SK-N-SH treated with all-trans-retinoic acid at 6 μM for 48 hours (cell line): ENCODE measurements around the gene DNM2.

Source experiments
- ARNTL ChIP-seq: fragments of 450-650 bp; formaldehyde crosslinking; IDR thresholded peaks from 2 replicates; pipeline ENCODE4 v1.5.0; 2020; ENCODE audit warnings: low read depth, mild to moderate bottlenecking, moderate library complexity, borderline replicate concordance
- BACH2 ChIP-seq: fragments of 250-450 bp; sonication (Bioruptor Pico); IDR thresholded peaks from 2 replicates; pipeline ENCODE4 v1.9.0; 2021; ENCODE audit warnings: mild to moderate bottlenecking, borderline replicate concordance
- CSDC2 ChIP-seq: fragments of 250-450 bp; sonication (Bioruptor Pico); IDR thresholded peaks from 2 replicates; pipeline ENCODE4 v1.5.0; 2020; ENCODE audit warnings: mild to moderate bottlenecking, moderate library complexity
- GLIS3 ChIP-seq: fragments of 250-450 bp; sonication (Bioruptor Pico); IDR thresholded peaks from 2 replicates; pipeline ENCODE4 v1.5.0; 2020; ENCODE audit warnings: mild to moderate bottlenecking, moderate library complexity
- OSR1 ChIP-seq: fragments of 250-450 bp; sonication (Bioruptor Pico); IDR thresholded peaks from 2 replicates; pipeline ENCODE4 v1.8.0; 2022; ENCODE audit warnings: moderate library complexity, mild to moderate bottlenecking, inconsistent platforms
- RARB ChIP-seq: fragments of 250-450 bp; sonication (Bioruptor Pico); IDR thresholded peaks from 2 replicates; pipeline ENCODE4 v1.8.0; 2021; ENCODE audit warnings: mild to moderate bottlenecking, moderate library complexity
- TOX ChIP-seq: fragments of 250-450 bp; sonication (Bioruptor Pico); IDR thresholded peaks from 2 replicates; pipeline ENCODE4 v1.8.0; 2021; ENCODE audit warnings: mild to moderate bottlenecking, moderate library complexity, borderline replicate concordance
- ZNF70 ChIP-seq: fragments of 450-650 bp; formaldehyde crosslinking; IDR thresholded peaks from 2 replicates; pipeline ENCODE4 v1.5.0; 2020; ENCODE audit warnings: mild to moderate bottlenecking, moderate library complexity
- ZNF8 ChIP-seq: fragments of 450-650 bp; formaldehyde crosslinking; IDR thresholded peaks from 2 replicates; pipeline ENCODE4 v1.5.0; 2020; ENCODE audit warnings: mild to moderate bottlenecking, moderate library complexity
- TF ChIP-seq, protein P1 (sequence below): fragments of 250-450 bp; sonication (Bioruptor Pico); IDR thresholded peaks from 2 replicates; pipeline ENCODE4 v1.8.0; 2020; ENCODE audit warnings: mild to moderate bottlenecking, moderate library complexity, borderline replicate concordance
- TF ChIP-seq, protein P2 (sequence below): fragments of 250-450 bp; sonication (Bioruptor Pico); IDR thresholded peaks from 2 replicates; pipeline ENCODE4 v1.5.1; 2020; ENCODE audit warnings: low read depth, mild to moderate bottlenecking, moderate library complexity
- TF ChIP-seq, protein P3 (sequence below): fragments of 250-450 bp; sonication (Bioruptor Pico); IDR thresholded peaks from 2 replicates; pipeline ENCODE4 v1.5.0; 2020; ENCODE audit warnings: mild to moderate bottlenecking, moderate library complexity

DNA sequence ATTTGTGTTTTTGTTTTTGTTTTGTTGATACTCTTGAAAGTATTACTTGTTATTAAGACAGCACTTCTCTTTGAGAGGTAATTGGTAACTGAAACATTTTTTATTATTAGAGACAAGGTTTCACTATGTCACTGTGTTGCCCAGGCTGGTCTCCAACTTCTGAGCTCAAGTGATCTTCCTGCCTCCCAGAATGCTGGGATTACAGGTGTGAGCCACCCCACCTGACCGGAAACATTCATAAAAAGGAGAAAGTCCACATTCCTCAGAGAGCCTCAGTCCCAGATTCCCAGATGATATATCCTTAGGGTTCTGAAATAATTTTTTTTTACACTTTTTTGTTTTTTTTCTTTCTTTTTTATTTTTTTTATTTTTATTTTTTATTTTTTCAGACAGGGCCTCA, 156.1 kb downstream of the DNM2 start:
- TF ChIP-seq TOX (CRISPR knock-in tag): no peak
- TF ChIP-seq ZNF8: no peak
- TF ChIP-seq, protein P1, sequence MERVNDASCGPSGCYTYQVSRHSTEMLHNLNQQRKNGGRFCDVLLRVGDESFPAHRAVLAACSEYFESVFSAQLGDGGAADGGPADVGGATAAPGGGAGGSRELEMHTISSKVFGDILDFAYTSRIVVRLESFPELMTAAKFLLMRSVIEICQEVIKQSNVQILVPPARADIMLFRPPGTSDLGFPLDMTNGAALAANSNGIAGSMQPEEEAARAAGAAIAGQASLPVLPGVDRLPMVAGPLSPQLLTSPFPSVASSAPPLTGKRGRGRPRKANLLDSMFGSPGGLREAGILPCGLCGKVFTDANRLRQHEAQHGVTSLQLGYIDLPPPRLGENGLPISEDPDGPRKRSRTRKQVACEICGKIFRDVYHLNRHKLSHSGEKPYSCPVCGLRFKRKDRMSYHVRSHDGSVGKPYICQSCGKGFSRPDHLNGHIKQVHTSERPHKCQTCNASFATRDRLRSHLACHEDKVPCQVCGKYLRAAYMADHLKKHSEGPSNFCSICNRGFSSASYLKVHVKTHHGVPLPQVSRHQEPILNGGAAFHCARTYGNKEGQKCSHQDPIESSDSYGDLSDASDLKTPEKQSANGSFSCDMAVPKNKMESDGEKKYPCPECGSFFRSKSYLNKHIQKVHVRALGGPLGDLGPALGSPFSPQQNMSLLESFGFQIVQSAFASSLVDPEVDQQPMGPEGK (CRISPR knock-in tag): no peak
- TF ChIP-seq RARB (CRISPR knock-in tag): no peak
- TF ChIP-seq, protein P2, sequence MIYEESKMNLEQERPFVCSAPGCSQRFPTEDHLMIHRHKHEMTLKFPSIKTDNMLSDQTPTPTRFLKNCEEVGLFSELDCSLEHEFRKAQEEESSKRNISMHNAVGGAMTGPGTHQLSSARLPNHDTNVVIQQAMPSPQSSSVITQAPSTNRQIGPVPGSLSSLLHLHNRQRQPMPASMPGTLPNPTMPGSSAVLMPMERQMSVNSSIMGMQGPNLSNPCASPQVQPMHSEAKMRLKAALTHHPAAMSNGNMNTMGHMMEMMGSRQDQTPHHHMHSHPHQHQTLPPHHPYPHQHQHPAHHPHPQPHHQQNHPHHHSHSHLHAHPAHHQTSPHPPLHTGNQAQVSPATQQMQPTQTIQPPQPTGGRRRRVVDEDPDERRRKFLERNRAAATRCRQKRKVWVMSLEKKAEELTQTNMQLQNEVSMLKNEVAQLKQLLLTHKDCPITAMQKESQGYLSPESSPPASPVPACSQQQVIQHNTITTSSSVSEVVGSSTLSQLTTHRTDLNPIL: no peak
- no peak for TF ChIP-seq GLIS3 (CRISPR knock-in tag)
- no peak for TF ChIP-seq BACH2
- TF ChIP-seq, protein P3, sequence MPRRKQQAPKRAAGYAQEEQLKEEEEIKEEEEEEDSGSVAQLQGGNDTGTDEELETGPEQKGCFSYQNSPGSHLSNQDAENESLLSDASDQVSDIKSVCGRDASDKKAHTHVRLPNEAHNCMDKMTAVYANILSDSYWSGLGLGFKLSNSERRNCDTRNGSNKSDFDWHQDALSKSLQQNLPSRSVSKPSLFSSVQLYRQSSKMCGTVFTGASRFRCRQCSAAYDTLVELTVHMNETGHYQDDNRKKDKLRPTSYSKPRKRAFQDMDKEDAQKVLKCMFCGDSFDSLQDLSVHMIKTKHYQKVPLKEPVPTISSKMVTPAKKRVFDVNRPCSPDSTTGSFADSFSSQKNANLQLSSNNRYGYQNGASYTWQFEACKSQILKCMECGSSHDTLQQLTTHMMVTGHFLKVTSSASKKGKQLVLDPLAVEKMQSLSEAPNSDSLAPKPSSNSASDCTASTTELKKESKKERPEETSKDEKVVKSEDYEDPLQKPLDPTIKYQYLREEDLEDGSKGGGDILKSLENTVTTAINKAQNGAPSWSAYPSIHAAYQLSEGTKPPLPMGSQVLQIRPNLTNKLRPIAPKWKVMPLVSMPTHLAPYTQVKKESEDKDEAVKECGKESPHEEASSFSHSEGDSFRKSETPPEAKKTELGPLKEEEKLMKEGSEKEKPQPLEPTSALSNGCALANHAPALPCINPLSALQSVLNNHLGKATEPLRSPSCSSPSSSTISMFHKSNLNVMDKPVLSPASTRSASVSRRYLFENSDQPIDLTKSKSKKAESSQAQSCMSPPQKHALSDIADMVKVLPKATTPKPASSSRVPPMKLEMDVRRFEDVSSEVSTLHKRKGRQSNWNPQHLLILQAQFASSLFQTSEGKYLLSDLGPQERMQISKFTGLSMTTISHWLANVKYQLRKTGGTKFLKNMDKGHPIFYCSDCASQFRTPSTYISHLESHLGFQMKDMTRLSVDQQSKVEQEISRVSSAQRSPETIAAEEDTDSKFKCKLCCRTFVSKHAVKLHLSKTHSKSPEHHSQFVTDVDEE: no peak
- no peak for TF ChIP-seq OSR1 (CRISPR knock-in tag)
- no peak for TF ChIP-seq CSDC2
- TF ChIP-seq ZNF70: no peak
- TF ChIP-seq ARNTL (CRISPR knock-in tag): no peak
